ENCODE results near the gene MYDGF.

DNA sequence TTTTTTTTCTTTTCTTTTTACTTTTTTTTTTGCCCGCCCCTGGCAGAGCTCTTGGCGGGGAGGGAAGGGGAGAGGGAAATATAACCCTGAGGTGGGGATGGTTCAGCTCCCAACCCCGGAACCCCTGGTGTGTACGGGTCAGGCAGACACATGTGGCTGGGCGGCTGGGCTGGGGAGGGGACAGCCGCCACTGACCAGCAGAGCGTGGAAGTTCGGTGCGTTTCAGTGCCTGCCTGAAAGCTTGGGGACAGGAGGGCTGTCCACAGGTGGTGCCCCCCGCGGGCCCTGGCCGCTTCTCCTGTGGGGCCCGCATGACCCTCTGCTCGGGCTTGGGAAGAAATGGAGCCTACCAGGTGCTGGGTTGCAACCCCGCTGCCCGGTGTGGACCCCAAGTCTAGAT, 5.2 kb upstream of the MYDGF start:
- no peak for TF ChIP-seq EZH2phosphoT487 (IDR thresholded peaks at IDR 0.05; ENCODE audit: insufficient read depth, low read depth)
- TF ChIP-seq EZH2 (IDR thresholded peaks at IDR 0.05; ENCODE audit: insufficient read depth, poor library complexity, severe bottlenecking), result no peak
